Tibial artery (tissue), 4 donors: ENCODE results near the gene SNPH.
A peak's percentile ranks its signal among the peaks of the same experiment; 100 is the strongest.

Experiments used
- DNase-seq, 2 donors: peaks; one replicate each; pipeline ENCODE4 v3.0.0-alpha.2; 2019
- H3K27ac ChIP-seq, 2 donors: fragments of 200-600 bp; sonication (generic) in 1 of 2; 1 replicate in 1 of 2; 2 replicates in 1 of 2; pipeline ENCODE4 v1.5.1; 2018 to 2019; ENCODE audit warnings: mild to moderate bottlenecking in 1 of 2
- H3K27me3 ChIP-seq, 2 donors: fragments of 200-600 bp; sonication (generic) in 1 of 2; one replicate each; pipeline versions ENCODE4 v1.5.1 to v1.6.0; 2016 to 2019
- H3K36me3 ChIP-seq, 3 donors: fragments of 200-600 bp; sonication (generic) in 2 of 3; one replicate each; pipeline ENCODE4 v1.5.1; 2016 to 2019; ENCODE audit warnings: mild to moderate bottlenecking in 2 of 3
- H3K4me1 ChIP-seq, 4 donors: fragments of 200-600 bp; sonication (generic) in 2 of 4; 1 replicate in 3 of 4; 2 replicates in 1 of 4; pipeline ENCODE4 v1.5.1; 2016 to 2019
- H3K4me3 ChIP-seq, 2 donors: fragments of 200-600 bp; sonication (generic) in 1 of 2; 1 replicate in 1 of 2; 2 replicates in 1 of 2; pipeline ENCODE4 v1.5.1; 2018 to 2019; ENCODE audit warnings: mild to moderate bottlenecking in 2 of 2
- H3K9me3 ChIP-seq, 3 donors: fragments of 200-600 bp; sonication (generic) in 1 of 3; one replicate each; pipeline ENCODE4 v1.5.1; 2016 to 2019
- CTCF ChIP-seq, 2 experiments: fragments of 200-600 bp in 1 of 2; fragments of 450-650 bp in 1 of 2; IDR thresholded peaks; one replicate each; pipeline ENCODE4 v1.5.1; 2017 to 2019; ENCODE audit warnings: antibody characterized with exemption in 2 of 2, mild to moderate bottlenecking in 1 of 2, moderate library complexity in 1 of 2
- intact Hi-C: fragments of 100-400 bp; cut with DNase I; formaldehyde crosslinking; loops from one replicate; pipeline ENCODE4 v1.15.0; 2023; ENCODE audit warnings: low total_unique reads

Gene SNPH

DNA sequence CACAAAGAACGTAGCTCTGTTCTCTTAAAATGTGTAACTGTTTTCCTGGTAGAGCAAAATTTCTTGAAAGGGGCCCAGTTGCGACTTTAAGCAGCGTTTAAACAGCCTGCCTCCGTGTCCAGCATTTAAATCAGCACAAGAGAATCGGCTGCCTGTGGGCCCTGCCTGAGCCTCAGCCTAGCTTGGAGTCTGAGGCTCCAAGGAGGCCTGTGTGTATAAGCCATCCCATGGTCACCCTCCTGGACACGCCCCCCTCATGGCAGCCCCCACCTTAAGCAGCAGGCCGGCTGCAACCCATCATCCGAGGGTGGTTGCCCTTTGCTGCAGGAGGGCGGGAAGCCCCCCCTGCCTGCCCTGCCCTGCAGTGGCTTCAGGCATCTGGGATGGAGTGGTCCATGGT, 44.0 kb downstream of the SNPH start:
- TF ChIP-seq CTCF (IDR thresholded peaks at IDR 0.05) = no peak
- Histone ChIP-seq H3K9me3 (no peaks in the 10 kb centered on the region), H3K27me3 (no peaks in the 10 kb centered on the region), H3K4me1 (peaks cover 0 to 11% (median 7%) of the 10 kb centered on the region in 4 donors), H3K27ac (no peak overlapping the region), H3K4me3 (no peak overlapping the region), H3K36me3 (peaks cover 0 to 34% (median 14%) of the 10 kb centered on the region in 3 donors)
- DNase-seq = no peak
- intact Hi-C loops = no loop called here

DNA sequence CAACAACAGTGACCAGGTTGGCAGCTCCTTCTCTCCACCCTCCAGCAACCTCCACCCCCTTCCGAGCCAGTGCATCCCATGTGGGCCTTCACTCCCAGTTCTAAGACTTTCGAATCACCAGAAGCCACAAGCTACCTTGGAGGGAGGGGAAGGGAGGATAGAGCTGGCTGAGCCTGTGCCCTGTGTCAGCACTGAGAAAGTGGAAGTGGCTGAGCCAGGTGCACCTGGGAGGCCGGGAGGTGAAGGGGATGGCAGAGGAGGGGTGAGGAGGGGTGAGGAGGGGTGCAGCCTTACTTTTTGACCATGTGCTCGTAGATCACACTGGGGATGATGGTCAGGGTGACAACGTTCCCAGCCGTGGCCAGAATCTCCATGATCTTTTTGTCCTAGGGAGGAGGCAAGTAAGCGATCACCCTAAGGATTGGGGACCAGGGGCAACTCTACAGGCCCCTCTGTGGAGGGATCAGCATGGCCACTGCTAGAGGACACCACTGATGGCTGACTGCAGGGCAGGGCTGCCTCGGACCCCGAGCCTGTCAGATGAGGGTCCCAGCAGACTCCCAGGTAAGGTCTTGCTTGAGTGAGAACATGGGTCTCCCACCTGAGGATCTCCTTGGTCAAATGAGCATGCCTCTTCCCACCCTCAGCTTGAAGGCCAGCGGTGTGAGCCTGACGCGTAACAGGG, 44.6 kb downstream of the SNPH start:
- Histone ChIP-seq H3K27me3 (no peaks in the 10 kb centered on the region), H3K36me3 (peaks cover 0 to 28% (median 8%) of the 10 kb centered on the region in 3 donors), H3K4me3 (no peak overlapping the region), H3K4me1 (peaks cover 0 to 11% (median 7%) of the 10 kb centered on the region in 4 donors), H3K27ac (no peak overlapping the region), H3K9me3 (no peaks in the 10 kb centered on the region)
- no peak for TF ChIP-seq CTCF (IDR thresholded peaks at IDR 0.05)
- intact Hi-C loops = no loop called here
- DNase-seq = no peak

- intact Hi-C loops = loop anchor here (2.0 kb wide), 1 partner anchor 156 kb away; no protein-coding TSS in a partner anchor
- Histone ChIP-seq H3K4me1 (peaks cover 0 to 11% (median 7%) of the 10 kb centered on the region in 4 donors), H3K4me3 (no peak overlapping the region), H3K27me3 (no peaks in the 10 kb centered on the region), H3K36me3 (peaks cover 0 to 14% (median 0%) of the 10 kb centered on the region in 3 donors), H3K27ac (no peak overlapping the region), H3K9me3 (no peaks in the 10 kb centered on the region)
- no peak for DNase-seq
- no peak for TF ChIP-seq CTCF (IDR thresholded peaks at IDR 0.05)
Measured at GRCh38 chr20:1312308-1312707, 46.2 kb downstream of the SNPH start.

- peaks cover 0 to 9% (median 0%) of the 10 kb centered on the region in 3 donors for H3K36me3 ChIP-seq
- no peak for TF ChIP-seq CTCF (IDR thresholded peaks at IDR 0.05)
- H3K27ac ChIP-seq = no peak overlapping the region
- no peaks in the 10 kb centered on the region for H3K9me3 ChIP-seq
- no peaks in the 10 kb centered on the region for H3K27me3 ChIP-seq
- intact Hi-C loops = loop anchor here (1.0 to 2.0 kb wide), 2 partner anchors 124 to 156 kb away; no protein-coding TSS in a partner anchor
- peaks cover 0 to 11% (median 7%) of the 10 kb centered on the region in 4 donors for H3K4me1 ChIP-seq
- no peak overlapping the region for H3K4me3 ChIP-seq
- DNase-seq = no peak
Measured at GRCh38 chr20:1312904-1313235, 46.8 kb downstream of the SNPH start.

DNA sequence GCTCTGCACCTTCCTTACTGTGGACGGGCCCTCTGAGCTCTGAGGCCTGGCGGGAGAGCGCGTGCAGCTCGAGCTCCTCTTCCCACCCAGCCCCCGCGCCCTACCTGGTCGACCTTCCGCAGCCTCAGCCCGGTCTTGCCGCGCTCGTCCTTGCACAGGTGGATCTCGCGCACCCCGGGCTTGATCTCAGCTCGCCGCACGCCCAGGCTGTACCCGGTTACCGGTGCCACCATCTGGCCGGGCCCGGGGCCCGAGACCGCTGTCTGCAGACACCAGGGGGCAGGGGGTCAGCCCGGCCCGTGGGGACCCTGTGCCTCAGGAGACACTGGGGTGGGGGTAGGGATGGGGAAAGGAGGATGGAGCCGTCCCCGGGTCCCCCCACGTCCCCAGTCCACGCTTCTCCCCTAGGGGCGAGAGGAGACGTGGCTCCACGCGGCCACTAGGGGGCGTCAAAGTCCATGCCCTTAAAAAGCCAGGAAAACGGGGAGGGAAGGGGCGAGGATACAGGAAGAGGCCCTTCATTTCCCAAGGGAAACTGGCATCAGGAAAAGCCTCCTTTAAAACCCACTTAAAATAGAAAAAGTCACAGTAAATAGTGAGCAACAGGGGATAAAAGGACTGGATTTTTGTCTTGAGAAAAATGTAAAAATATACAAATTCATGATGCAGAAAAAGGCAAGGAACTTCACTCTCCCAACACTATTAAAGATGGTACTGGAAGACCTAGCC, 47.3 kb downstream of the SNPH start:
- H3K4me3 ChIP-seq = peak overlapping the region in 1 of 2 donors; percentile 12
- H3K4me1 ChIP-seq = peaks cover 0 to 11% (median 7%) of the 10 kb centered on the region in 4 donors
- TF ChIP-seq CTCF (IDR thresholded peaks at IDR 0.05) = peak; percentile 93 to 95
- intact Hi-C loops = loop anchor here (1.0 to 2.0 kb wide), 2 partner anchors 124 to 155 kb away; no protein-coding TSS in a partner anchor
- peaks cover 0 to 4% (median 0%) of the 10 kb centered on the region in 3 donors for H3K36me3 ChIP-seq
- H3K27ac ChIP-seq = no peak overlapping the region
- H3K9me3 ChIP-seq = no peaks in the 10 kb centered on the region
- no peaks in the 10 kb centered on the region for H3K27me3 ChIP-seq
- peak; percentile 61 to 83 for DNase-seq
